Ramos (cell line): Measurements from ENCODE around the gene LZTS2.

ENCODE experiments used
- in situ Hi-C: fragments of 300-500 bp; cut with MboI; formaldehyde crosslinking; loops from one replicate; pipeline ENCODE4 v1.14.3; 2022; ENCODE audit warnings: low sequenced_read_pairs; ENCODE audit not compliant: unreplicated experiment

LZTS2 gene

DNA sequence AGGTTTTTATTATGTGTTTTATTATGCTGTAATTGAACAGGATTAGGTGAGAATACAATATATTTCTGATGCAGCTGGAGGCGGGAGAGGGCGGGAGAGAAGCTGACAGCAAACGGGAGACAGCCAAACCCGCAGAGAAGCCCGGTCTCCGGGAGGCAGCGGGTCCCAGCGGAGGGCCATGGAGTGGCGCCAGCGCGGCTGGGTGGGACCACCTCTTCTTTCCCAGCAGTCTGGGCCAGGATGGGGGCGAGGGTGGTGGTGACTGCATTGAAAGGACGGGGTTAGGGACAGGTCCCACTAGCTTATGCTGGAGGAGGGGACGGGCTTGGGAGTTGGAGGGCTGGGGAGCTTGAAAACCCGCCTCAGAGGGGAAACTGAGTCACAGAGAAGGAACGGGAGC lies 47.7 kb downstream of the LZTS2 start:
- in situ Hi-C loops = no loop called here

DNA sequence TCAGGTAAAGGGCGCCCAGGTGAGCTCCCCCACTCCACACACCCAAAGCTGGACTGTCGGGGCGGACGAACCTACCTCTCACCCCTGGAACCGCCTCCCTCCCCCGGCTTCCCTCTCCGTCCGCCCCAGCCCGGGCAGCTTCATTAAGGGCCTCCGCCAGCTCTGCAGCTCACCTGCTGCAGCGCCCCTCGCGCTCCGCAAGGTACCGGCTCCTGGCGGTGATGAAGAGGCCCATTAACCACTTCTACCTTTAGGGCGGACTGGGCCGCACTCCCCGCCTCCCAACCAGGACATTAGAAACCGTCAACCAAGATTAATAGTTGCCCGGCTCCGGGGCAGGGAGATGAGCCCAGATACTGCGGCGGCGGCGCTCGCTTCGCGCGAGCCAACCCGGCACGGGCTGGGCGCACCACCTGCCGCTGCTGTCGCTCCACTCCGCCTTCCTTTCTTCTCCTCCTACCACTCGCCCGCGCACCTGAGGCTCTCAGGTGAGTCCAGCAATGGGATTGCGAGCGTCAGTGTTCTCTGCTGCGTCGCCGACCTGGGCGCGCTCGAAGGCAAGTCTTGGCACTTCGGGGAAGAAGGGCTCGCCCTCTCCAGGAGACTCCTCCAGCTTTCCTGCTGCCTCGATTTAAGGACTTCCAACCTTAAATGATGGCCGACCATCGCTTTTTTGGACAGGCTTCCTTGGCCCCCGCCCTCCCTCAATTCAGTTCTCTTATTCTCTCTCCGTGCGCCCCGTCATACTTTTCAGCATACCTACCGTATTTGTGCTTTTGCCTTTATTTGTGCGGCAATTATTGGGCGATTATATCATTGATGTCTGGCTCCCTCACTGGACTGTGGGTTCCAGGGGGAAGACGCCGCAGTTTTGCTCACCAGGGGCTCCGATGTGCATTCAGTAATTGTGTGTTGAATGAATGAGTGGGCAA lies 48.6 kb downstream of the LZTS2 start:
- in situ Hi-C loops = no loop called here

DNA sequence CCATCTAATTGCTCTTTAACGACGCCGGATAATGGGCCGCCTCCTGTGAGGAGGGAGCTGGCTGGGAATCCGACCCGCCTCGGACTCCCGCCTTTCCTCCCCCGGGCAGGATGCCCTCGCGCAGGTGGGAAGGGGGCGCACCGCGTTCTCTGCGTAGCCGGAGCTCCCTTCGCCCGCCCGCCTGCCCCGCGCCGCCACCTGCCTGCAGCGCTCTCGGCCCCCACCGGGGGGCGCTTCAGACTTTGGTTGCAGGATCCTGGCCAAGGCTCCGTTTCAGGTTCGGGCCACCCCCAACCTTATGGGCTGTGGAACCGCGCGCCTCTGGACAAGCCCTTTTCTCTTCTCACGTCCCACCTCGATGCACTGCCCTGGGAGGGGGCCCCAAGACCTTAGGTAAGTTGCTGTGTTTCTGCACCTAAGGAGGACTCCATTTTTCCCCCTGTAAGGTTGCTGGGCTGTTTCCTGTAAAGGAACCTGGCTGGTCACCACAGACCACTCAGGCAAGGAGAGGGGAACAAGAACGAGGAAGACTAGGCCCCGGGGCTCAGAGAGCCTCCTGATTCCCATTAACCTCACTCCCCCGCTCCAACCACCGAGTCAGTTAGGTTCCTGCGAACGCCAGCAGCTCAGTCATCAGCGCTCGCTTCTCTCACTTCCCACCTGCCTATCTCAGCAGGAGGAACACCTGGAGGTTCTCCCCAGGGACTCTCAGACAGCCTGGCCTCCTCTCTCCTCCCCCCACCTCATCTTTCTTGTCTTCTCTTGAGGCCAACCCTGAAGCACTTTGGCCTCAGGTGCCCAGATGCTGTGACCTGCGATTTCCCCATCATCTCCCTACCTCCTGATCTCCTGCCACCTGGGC lies 50.8 kb downstream of the LZTS2 start:
- in situ Hi-C loops = no loop called here

DNA sequence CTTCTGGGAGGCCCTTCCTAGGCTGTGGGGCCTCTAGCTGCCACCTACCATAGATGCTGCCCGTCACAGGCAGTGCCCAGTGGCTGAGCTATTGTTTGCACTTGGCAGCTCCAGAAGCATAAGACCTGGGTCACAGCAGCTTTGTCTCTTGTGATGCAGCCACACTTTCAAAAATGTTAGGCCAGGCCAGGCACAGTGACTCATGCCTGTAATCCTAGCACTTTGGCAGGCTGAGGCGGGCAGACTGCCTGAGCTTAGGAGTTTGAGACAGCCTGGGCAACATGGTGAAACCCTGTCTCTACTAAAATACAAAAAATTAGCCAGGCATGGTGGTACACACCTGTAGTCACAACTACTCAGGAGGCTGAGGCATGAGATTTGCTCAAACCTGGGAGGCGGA lies 52.7 kb downstream of the LZTS2 start:
- in situ Hi-C loops = no loop called here

DNA sequence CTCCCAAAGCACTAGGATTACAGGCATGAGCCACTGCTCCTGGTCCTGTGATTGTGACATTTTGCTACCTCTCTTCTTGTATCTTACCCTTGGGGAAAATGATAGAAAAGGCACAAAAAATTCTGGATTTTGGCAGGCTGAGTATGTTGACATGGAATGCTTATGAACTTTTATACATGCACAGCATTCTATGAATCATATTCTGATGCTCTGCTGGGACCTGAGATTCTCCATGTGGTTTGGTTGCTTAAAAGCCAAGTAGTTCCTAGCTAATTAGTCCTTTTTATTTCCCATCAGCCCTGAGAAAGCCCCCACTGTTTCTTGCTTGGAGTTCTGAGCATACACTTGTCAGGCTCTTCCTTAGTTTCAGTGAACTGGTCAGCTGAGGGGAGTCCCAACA lies 53.9 kb downstream of the LZTS2 start:
- in situ Hi-C loops = no loop called here

DNA sequence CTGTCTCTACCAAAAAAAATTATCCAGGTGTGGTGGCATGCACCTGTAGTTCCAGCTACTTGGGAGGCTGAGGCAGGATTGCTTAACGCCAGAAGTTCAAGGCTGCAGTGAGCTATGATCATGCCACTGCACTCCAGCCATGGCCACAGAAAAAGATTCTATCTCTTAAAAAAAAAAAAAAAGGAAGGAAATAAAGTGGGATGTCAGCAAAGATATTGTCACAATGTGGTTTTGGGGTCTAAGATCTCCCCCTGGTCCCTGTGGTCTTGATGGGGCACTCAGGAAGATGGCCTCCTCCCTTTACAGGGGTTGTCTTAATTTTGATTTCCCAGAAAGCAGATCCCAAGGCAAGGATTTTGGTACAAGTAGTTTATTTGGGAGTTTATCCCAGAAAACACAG lies 54.7 kb downstream of the LZTS2 start:
- in situ Hi-C loops = no loop called here

DNA sequence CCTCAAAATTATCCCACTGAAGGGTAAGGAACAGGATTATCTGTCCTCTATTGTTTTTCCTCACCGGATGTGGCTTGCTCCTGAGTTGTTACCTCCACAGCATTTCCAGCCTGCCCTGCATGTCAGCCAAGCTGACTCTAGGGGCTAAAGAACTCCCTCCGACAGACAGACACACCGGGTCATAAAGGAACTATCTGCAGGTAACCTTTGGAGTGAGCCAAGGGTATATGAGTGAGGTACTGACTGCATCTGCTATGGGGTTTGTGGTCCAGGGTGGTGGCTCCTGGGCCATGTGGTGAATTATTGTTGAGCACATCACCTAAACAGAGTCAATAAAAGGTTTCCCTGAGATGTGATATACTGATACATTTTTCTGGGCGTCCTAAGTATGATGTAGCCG lies 55.3 kb downstream of the LZTS2 start:
- in situ Hi-C loops = no loop called here

DNA sequence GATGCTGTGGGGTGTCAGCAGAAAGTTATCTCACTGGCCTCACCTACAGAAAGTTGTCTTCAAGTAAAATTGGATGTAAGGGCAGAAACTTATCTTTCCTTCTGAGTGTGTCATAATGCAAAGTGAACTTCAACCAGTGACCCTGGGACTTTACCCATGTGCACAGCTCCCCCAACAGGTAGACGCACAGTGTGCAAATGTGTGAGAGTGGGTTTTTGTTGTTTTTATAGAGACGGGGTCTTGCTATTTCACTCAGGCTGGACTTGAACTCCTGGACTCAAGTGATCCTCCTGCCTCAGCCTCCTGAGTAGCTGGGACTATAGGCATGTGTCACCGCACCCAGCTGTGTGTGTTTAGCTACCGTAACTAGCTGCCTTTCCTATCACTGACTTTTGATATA lies 55.8 kb downstream of the LZTS2 start:
- in situ Hi-C loops = no loop called here

DNA sequence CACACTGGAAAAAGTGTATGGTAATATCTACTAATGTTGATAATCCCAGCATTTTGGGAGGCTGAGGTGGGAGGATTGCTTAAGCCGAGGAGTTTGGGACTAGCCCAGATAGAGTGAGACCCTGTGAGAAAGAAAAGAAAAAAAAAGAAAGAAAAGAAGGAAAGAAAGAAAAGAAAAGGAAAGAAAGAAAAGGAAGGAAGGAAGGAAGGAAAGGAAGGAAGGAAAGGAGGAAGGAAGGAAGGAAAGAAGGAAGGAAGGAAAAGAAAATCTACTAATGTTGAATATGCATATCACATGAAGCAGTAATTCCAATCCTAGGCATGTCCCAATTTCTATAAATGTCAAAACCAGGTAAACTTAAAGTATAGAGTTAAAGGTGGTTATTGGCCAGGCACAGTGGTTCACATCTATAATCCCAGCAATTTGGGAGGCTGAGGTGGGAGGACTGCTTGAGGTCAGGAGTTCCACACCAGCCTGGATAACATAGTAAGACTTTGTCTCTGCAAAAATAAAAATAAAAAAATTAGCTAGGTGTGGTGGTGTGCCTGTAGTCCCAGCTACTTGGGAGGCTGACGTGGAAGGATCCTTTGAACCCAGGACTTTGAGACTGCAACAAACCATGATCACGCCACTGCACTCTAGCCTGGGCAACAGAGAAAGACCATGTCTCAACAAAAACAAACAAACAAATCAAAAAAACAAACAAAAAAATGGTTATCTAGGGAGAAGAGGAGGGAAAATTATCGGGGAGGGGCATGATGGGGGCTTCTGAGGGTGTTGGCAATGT lies 57.0 kb downstream of the LZTS2 start:
- in situ Hi-C loops = no loop called here
